CD14-positive monocyte (primary cell): ENCODE measurements around the gene ZNF385C. TPM values are rescaled to one million over a fixed set of nuclear protein-coding genes. Genes with fewer than 3 reads are reported as not detected.

Source experiments
- DNase-seq, 3 donors: peaks; one replicate each; pipeline ENCODE4 v3.0.0-alpha.2; 2011 to 2022
- H2AFZ ChIP-seq: 2 replicates; pipeline ENCODE4 v1.6.0; 2012; ENCODE audit warnings: mild to moderate bottlenecking, low read depth, low read length, inconsistent platforms; ENCODE audit not compliant: insufficient read depth, poor library complexity, severe bottlenecking
- H3K27ac ChIP-seq, 2 donors: 1 replicate in 1 of 2; 2 replicates in 1 of 2; pipeline ENCODE4 v1.5.1; 2012 to 2013; ENCODE audit warnings: low read length in 2 of 2, control low read depth in 1 of 2, inconsistent platforms in 1 of 2, low read depth in 1 of 2, mild to moderate bottlenecking in 1 of 2
- H3K27me3 ChIP-seq, 2 donors: one replicate each; pipeline versions ENCODE4 v1.6.0 to v1.6.1; 2011 to 2013; ENCODE audit warnings: low read length in 2 of 2; ENCODE audit not compliant: control insufficient read depth in 2 of 2, insufficient read depth in 2 of 2
- H3K36me3 ChIP-seq, 2 donors: replicated peaks in 1 of 2; 1 replicate in 1 of 2; 2 replicates in 1 of 2; pipeline versions ENCODE4 v1.5.1 to v1.6.1; 2012 to 2013; ENCODE audit warnings: low read length in 2 of 2, control low read depth in 1 of 2, inconsistent platforms in 1 of 2, mild to moderate bottlenecking in 1 of 2; ENCODE audit not compliant: insufficient read depth in 2 of 2, control insufficient read depth in 1 of 2
- H3K4me1 ChIP-seq, 2 donors: 1 replicate in 1 of 2; 2 replicates in 1 of 2; pipeline versions ENCODE4 v1.5.1 to v1.6.1; 2012 to 2013; ENCODE audit warnings: low read length in 2 of 2, control low read depth in 1 of 2, inconsistent platforms in 1 of 2, mild to moderate bottlenecking in 1 of 2, moderate library complexity in 1 of 2; ENCODE audit not compliant: insufficient read depth in 2 of 2, control insufficient read depth in 1 of 2
- H3K4me2 ChIP-seq: replicated peaks from 2 replicates; pipeline ENCODE3; 2012; ENCODE audit warnings: low read length, moderate library complexity, mild to moderate bottlenecking; ENCODE audit not compliant: poor library complexity, severe bottlenecking; ENCODE audit errors: extremely low read depth
- H3K4me3 ChIP-seq, 3 experiments: fragments of 200-600 bp in 1 of 3; sonication (generic) in 1 of 3; replicated peaks in 1 of 3; 1 replicate in 2 of 3; 2 replicates in 1 of 3; pipeline ENCODE4 v1.5.1; 2011 to 2013; ENCODE audit warnings: low read length in 3 of 3, mild to moderate bottlenecking in 3 of 3, control low read depth in 2 of 3, low read depth in 2 of 3, inconsistent platforms in 1 of 3, moderate library complexity in 1 of 3
- H3K79me2 ChIP-seq: 2 replicates; pipeline ENCODE4 v1.6.0; 2012; ENCODE audit warnings: mild to moderate bottlenecking, control low read depth, inconsistent platforms, low read length, moderate library complexity; ENCODE audit not compliant: insufficient read depth
- H3K9ac ChIP-seq: 2 replicates; pipeline ENCODE4 v1.6.0; 2017; ENCODE audit warnings: low read length, mild to moderate bottlenecking; ENCODE audit not compliant: insufficient read depth, poor library complexity, severe bottlenecking
- H3K9me3 ChIP-seq, 2 donors: replicated peaks in 1 of 2; 1 replicate in 1 of 2; 2 replicates in 1 of 2; pipeline versions ENCODE4 v1.5.1 to v1.6.1; 2012 to 2013; ENCODE audit warnings: low read length in 2 of 2, control low read depth in 1 of 2; ENCODE audit not compliant: control insufficient read depth in 1 of 2, insufficient read depth in 1 of 2
- H4K20me1 ChIP-seq: 2 replicates; pipeline ENCODE4 v1.6.0; 2012; ENCODE audit warnings: mild to moderate bottlenecking, low read length, control low read depth, moderate library complexity; ENCODE audit not compliant: insufficient read depth
- H3K27ac Mint-ChIP-seq, 7 donors: one replicate each; pipeline ENCODE4 v1.8.0; 2020; ENCODE audit warnings: mild to moderate bottlenecking in 7 of 7, mixed read lengths in 7 of 7, moderate library complexity in 6 of 7, inconsistent platforms in 2 of 7
- H3K27me3 Mint-ChIP-seq, 3 donors: one replicate each; pipeline ENCODE4 v1.8.0; 2021 to 2022; ENCODE audit warnings: low read depth in 3 of 3, mild to moderate bottlenecking in 3 of 3, mixed read lengths in 3 of 3, moderate library complexity in 3 of 3, inconsistent platforms in 1 of 3
- H3K36me3 Mint-ChIP-seq, 2 donors: one replicate each; pipeline ENCODE4 v1.8.0; 2020; ENCODE audit warnings: mixed read lengths in 2 of 2, inconsistent platforms in 1 of 2, mild to moderate bottlenecking in 1 of 2
- H3K4me1 Mint-ChIP-seq: one replicate; pipeline ENCODE4 v1.8.0; 2020; ENCODE audit warnings: mild to moderate bottlenecking, mixed read lengths
- H3K4me3 Mint-ChIP-seq, 2 donors: one replicate each; pipeline ENCODE4 v1.8.0; 2020; ENCODE audit warnings: mild to moderate bottlenecking in 2 of 2, mixed read lengths in 2 of 2, moderate library complexity in 1 of 2
- H3K9me3 Mint-ChIP-seq, 7 donors: one replicate each; pipeline ENCODE4 v1.8.0; 2020 to 2022; ENCODE audit warnings: mixed read lengths in 7 of 7, mild to moderate bottlenecking in 6 of 7, moderate library complexity in 6 of 7, inconsistent platforms in 2 of 7
- WGBS: methylation state at CpG from one replicate; pipeline ENCODE4 v1.1.5; 2013; ENCODE audit warnings: missing lambda C conversion rate; ENCODE audit not compliant: insufficient coverage; 5-methylcytosine and 5-hydroxymethylcytosine counted together
- intact Hi-C, 2 donors: fragments of 100-400 bp; cut with micrococcal nuclease; formaldehyde crosslinking; loops; one replicate each; pipeline versions ENCODE4 v1.15.0 to v1.15.1; 2023
- polyA minus RNA-seq: library from RNA; depleted of rRNA, polyadenylated mRNA; stranded (reverse); fragments of >200 nt; gene quantifications from 2 replicates; pipeline ENCODE4 v1.2.3, GENCODE V29; 2012
- polyA plus RNA-seq, 3 donors: library from polyadenylated mRNA; depleted of rRNA in 1 of 3; unstranded in 2 of 3; stranded (reverse) in 1 of 3; fragments of 300-500 nt in 2 of 3; fragments of >200 nt in 1 of 3; fragmentation: Illumina TruSeq in 2 of 3; gene quantifications; 1 replicate in 2 of 3; 2 replicates in 1 of 3; pipeline ENCODE4 v1.2.3, GENCODE V29; 2012 to 2021
- total RNA-seq, 12 experiments: library from RNA in 1 of 12; stranded (reverse) in 1 of 12; fragments of 120-200 nt in 1 of 12; gene quantifications; one replicate each; pipeline ENCODE4 v1.2.4 and lab custom pipeline; 2013 to 2026; ENCODE audit warnings: mixed read lengths in 6 of 12, inconsistent platforms in 1 of 12
- TF ChIP-seq, protein P1 (sequence below): fragments of 200-600 bp; IDR thresholded peaks from one replicate; pipeline ENCODE4 v1.8.0; 2022; ENCODE audit warnings: antibody characterized with exemption, mild to moderate bottlenecking

The ZNF385C gene, protein sequence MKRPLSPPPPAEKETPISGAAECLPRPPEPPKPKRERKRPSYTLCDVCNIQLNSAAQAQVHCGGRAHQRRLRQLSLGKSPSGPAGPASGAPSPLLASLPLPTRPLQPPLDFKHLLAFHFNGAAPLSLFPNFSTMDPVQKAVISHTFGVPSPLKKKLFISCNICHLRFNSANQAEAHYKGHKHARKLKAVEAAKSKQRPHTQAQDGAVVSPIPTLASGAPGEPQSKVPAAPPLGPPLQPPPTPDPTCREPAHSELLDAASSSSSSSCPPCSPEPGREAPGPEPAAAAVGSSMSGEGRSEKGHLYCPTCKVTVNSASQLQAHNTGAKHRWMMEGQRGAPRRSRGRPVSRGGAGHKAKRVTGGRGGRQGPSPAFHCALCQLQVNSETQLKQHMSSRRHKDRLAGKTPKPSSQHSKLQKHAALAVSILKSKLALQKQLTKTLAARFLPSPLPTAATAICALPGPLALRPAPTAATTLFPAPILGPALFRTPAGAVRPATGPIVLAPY
- total RNA-seq (2013) = 0.12 TPM
- under 1 TPM in 2 of 3 donors, not detected in 1; 0.09 to 0.55 TPM for polyA plus RNA-seq
- 0.08 and 0.14 TPM in 2 replicates for polyA minus RNA-seq
- 0 to 0.90 (median 0.08) reads per million in 11 experiments for total RNA-seq (lab: John Stamatoyannopoulos, UW)

DNA sequence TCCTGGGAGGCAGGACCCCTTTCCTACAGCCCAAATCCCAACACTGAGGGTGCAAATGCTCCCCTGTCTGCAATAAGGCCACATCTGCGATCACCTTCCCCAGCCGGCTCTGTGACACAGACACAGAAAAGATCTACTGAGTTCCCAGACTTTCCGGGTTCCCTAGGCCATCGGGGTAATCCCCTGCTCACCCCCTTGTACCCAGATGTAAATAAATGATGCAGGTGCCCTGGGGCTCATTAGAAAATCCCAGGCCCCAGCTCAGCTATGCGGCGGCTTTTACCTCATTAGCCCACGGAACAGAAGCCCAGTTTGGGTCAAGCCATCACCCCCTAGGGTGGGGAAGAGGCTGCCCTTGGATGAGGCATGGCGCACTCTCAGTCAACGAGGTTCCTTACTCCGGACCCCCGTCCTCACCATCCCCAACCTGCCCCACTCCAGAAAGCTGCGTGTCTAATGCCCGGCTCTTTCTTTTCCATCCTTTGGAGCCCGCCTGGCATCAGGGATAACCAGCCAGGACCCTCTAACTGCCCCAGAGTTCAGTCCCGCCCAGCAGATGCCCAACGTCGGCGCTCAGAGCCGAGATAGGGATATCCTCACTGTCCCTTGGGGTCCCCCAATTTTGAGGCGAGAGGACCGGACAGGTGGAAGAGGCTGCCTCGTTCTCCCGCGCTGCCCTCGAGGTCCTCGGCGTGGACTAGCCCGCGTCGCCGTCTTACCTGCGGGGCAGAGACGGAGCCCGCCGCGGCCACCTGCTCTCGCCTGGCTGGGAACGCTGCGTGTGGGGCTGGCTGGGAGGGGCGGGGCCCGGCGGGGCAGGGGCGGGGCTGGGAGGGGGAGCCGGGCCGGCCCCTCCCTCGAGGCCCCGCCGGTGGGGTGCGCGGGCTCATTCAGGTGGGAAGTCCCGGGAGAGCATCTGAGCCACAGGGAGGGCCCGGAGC is at the start of gene ZNF385C:
Gene ZNF385C (minus strand): TSS at position 783 of the 941 bp plus-strand sequence. CDS start 35,417 bp downstream, outside the sequence.
- Mint-ChIP-seq H3K4me3 (peak within 1 kb of the TSS; percentile 12 to 78), H3K36me3 (peaks cover 5 to 6% of the 10 kb centered on the region in 2 donors), H3K27me3 (peaks cover 24 to 28% (median 25%) of the 10 kb centered on the region in 3 donors), H3K9me3 (no peaks in the 10 kb centered on the region), H3K4me1 (peaks cover 14% of the 10 kb centered on the region), H3K27ac (peak within 1 kb of the TSS in 2 of 7 donors; percentile 31 to 41)
- Histone ChIP-seq H3K9ac (peak within 1 kb of the TSS; percentile 8), H3K4me2 (peak within 1 kb of the TSS; percentile 60), H3K9me3 (no peaks in the 10 kb centered on the region), H3K27me3 (peaks cover 13 to 24% of the 10 kb centered on the region in 2 donors), H3K36me3 (peaks cover 0 to under 1% of the 10 kb centered on the region in 2 donors), H3K4me1 (peaks cover 6 to 7% of the 10 kb centered on the region in 2 donors), H2AFZ (peak within 1 kb of the TSS; percentile 65), H4K20me1 (no peaks in the 10 kb centered on the region), H3K79me2 (no peaks in the 10 kb centered on the region), H3K27ac (no peak within 1 kb of the TSS), H3K4me3 (peak within 1 kb of the TSS in 1 of 3 experiments; percentile 43)
- TF ChIP-seq, protein P1, sequence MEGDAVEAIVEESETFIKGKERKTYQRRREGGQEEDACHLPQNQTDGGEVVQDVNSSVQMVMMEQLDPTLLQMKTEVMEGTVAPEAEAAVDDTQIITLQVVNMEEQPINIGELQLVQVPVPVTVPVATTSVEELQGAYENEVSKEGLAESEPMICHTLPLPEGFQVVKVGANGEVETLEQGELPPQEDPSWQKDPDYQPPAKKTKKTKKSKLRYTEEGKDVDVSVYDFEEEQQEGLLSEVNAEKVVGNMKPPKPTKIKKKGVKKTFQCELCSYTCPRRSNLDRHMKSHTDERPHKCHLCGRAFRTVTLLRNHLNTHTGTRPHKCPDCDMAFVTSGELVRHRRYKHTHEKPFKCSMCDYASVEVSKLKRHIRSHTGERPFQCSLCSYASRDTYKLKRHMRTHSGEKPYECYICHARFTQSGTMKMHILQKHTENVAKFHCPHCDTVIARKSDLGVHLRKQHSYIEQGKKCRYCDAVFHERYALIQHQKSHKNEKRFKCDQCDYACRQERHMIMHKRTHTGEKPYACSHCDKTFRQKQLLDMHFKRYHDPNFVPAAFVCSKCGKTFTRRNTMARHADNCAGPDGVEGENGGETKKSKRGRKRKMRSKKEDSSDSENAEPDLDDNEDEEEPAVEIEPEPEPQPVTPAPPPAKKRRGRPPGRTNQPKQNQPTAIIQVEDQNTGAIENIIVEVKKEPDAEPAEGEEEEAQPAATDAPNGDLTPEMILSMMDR = no peak
- intact Hi-C loops = no loop called here
- no peak for DNase-seq
- WGBS = 15% methylated on average over 31 of the region's 52 CpGs
